Left kidney (tissue), 8 donors: ENCODE results near the gene GLYATL1B. TPM values are rescaled to one million over a fixed set of nuclear protein-coding genes. Genes with fewer than 3 reads are reported as not detected.
"Not testable (repeated sequence)": the region's sequence is repeated elsewhere in the genome, so short reads cannot be mapped to it uniquely, and the experiment has no call there.

Experiments used
- DNase-seq: peaks from one replicate; pipeline ENCODE4 v3.0.0-alpha.2; 2013
- long read RNA-seq, 8 donors: transcript quantifications; one replicate each; lab custom pipeline, GENCODE V29; 2026
- polyA plus RNA-seq: library from polyadenylated mRNA; unstranded; fragments of 120-200 nt; gene quantifications from one replicate; pipeline ENCODE4 v1.2.1, GENCODE V29; 2013; ENCODE audit not compliant: insufficient read length

The GLYATL1B gene, protein sequence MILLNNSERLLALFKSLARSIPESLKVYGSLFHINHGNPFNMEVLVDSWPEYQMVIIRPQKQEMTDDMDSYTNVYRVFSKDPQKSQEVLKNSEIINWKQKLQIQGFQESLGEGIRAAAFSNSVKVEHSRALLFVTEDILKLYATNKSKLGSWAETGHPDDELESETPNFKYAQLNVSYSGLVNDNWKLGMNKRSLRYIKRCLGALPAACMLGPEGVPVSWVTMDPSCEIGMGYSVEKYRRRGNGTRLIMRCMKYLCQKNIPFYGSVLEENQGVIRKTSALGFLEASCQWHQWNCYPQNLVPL
- not detected for polyA plus RNA-seq
- long read RNA-seq, donor 1 = 0 reads
- long read RNA-seq, donor 2 = 0 reads
- long read RNA-seq, donor 3 = 0 reads
- long read RNA-seq, donor 4 = 0 reads
- long read RNA-seq, donor 5 = 0 reads
- long read RNA-seq, donor 6 = 0 reads
- long read RNA-seq, donor 7 = 0 reads
- long read RNA-seq, donor 8 = 0 reads

DNA sequence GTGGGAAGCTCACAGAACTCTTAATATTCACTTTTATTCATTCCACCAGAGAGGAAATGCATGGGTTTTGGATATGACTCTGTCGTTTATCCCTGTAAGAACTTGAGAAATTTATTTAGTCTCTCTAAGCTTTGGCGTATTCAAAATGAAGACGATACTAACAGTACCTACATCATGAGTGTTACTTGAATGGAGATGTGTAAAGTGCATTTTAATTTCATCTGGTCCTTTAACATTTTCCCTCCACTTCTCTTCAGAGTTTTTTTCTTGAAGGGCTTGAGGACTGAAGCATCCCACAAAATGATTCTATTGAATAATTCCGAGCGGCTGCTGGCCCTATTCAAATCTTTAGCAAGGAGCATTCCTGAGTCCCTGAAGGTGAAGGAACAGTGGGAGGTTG is at the start of gene GLYATL1B:
GLYATL1B (plus strand) TSS at position 301 of the 400 bp plus-strand sequence; CDS start at position 301, 0 bp downstream.
- not testable (repeated sequence) for DNase-seq

DNA sequence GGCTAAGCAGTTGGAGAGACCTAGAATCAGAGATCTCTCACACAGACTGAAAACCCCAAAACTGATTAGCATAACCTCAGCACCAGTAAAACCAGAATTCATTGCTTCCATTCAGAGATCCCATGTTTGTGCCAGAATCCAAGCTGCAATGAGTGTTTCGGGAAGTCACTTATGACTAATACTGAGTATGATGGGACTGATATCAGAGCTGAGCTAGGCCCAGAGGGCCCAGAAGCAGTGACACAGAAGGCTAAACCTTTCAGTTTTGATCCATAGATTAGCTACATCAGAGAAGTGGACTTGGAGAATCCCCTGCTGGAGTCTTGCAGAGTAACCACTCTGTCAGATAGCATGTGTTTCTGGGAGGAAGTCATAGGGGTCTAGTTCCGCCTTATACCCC is 49.6 kb upstream of the GLYATL1B start:
- not testable (repeated sequence) for DNase-seq

DNA sequence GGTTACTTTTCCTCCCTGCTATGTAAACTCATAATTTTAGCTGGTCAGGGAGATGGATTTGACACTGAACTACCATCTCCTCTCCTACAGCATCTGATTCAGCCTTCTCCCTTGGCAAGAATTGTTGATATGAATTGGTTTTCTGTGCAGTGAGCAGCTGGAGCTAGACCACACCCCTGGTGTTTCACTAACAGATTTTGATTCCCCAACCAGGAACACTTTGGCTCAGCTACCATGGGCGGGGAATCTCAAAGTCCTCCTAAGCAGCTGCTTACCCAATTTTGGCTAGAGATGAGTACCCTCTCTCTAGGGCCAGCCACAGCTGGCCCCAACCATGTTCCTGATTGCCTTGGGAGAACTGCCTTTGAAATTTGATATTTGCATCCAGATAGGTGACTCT is 48.7 kb upstream of the GLYATL1B start:
- not testable (repeated sequence) for DNase-seq

DNA sequence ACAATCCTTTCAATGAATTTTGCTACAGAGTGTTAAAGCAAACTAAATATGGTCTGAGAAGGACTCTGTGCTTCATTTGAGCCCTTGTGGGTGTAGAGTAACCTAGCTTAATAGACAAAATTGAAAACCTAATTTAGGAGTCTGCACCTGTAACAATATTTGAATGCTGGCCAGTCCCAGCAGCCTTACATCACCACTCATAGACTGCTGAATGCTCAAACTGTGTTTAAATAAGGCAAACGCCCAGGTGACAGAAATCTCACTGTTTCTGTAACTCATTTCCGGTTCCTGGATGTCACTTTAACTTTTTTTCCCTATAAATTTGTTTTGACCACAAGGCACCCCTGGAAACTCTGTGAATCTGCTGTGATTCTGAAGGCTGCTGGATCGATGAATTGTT is 45.5 kb upstream of the GLYATL1B start:
- no peak for DNase-seq

DNA sequence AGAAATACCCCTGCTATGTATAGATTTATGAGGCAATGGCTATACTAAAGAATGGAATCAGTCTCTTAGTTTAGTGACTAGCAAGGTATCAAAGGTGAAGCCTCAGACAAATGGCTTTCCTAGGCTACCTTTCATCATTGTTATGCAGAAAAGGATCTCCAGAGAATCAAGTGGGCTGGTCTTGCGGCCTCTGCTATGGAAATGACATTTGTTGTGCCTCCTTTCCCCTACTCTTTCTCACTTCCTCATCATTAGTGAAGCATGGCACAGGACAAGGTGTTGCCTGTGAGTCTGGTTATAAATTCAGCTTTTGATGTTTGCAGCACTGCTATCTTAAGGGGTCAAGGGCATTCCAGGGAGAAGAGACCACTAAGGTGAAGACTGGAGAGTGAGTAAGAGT is 34.7 kb upstream of the GLYATL1B start:
- not testable (repeated sequence) for DNase-seq

DNA sequence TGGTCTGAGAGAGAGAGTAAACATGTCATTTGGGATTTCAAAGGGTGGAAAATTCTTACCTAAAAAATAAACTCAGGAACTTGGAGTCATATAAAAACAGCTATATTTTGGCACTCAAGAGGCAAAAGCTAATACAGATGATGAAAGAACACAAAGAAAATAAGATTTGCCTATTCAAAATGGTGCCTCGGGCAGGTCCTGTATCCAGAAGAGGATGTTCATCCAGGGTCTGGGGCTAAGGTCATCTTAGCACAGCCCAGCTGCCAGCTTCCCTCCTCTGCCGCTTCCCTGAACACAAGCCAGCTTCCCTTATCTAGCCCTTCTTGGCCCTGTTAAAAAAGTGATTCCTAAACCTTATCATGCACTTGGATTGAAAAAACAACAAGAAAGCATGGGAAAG is 33.8 kb upstream of the GLYATL1B start:
- DNase-seq = not testable (repeated sequence)

DNA sequence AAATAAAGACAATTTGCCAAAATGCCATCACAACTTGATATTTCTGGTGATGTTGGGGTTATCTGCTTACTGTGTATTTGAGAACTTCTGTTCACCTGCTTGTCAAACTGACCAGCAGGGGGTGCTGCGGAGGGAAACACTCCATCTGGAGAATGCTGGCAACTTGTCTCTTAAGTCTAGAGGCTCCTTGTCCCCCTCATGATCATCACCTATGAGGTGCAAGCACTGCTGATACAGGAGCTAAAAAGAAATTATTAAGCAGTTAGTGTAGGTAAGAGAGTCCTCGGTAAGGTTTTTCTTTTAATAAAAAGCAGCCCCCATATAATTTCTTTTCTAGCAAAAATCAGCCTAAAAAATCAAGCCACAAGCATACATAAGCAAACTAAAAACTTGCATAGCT is 32.7 kb upstream of the GLYATL1B start:
- DNase-seq = peak; percentile 37

DNA sequence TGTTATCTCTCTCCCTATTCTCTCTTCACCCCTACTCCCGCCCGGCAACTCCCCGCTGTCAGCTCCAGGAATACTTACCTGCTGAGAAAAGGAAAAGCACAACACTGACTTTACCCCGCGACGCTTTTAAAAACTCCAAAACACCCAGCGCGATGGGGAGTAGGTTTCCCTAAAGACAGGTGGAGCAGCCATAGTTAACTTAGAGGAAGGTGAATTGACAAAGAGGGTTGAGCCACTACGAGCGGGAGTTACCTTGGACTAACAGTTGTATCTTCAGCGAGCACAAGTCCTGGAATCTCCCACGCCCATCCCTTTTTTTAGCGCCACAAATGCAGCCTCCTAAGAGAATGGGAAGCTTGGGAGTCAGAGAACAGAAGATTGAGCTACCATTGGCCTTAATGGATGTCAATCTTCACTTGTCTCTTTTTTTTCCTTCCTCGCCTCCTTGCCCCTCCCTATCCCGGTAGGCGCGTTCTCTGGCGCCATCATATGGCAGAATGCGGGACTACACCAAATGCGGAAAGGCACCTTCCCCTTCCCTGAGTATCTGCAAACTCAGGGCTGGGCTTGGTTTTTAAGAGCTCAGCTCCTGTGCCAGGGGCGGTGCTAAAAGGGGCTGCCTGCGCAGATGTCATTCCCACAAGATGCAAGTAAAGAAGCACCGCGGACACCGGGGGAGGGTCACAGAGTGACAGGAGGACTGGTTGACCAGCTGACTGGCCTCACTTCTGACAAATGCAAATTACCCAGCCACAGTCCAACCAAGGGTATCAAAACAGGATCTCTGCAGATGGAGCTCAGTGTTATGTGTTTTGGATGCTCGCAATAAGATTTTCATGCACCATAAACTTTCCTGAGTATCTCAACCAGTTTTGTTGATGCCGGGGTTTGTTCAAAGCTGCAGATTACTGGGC is 27.7 kb upstream of the GLYATL1B start:
- DNase-seq = peak; percentile 89

DNA sequence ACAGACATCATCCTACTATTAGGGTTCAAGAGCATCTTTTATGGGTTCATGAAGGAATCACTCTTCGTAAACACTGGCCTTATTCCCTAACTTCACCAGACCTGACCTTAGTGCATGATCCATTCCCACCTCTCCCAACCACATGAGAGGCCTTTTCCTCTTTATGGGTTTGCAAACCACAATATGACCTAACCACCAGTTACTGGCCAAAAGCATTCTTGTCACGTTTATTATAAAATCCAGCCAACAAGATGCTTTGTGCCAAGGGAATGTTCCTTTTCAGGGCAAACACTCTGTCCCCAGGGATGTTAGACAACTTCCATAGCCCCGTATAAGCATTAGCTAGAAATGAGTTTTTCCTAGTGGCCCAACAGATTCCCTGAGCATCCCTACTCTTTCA is 26.0 kb upstream of the GLYATL1B start:
- DNase-seq = not testable (repeated sequence)

DNA sequence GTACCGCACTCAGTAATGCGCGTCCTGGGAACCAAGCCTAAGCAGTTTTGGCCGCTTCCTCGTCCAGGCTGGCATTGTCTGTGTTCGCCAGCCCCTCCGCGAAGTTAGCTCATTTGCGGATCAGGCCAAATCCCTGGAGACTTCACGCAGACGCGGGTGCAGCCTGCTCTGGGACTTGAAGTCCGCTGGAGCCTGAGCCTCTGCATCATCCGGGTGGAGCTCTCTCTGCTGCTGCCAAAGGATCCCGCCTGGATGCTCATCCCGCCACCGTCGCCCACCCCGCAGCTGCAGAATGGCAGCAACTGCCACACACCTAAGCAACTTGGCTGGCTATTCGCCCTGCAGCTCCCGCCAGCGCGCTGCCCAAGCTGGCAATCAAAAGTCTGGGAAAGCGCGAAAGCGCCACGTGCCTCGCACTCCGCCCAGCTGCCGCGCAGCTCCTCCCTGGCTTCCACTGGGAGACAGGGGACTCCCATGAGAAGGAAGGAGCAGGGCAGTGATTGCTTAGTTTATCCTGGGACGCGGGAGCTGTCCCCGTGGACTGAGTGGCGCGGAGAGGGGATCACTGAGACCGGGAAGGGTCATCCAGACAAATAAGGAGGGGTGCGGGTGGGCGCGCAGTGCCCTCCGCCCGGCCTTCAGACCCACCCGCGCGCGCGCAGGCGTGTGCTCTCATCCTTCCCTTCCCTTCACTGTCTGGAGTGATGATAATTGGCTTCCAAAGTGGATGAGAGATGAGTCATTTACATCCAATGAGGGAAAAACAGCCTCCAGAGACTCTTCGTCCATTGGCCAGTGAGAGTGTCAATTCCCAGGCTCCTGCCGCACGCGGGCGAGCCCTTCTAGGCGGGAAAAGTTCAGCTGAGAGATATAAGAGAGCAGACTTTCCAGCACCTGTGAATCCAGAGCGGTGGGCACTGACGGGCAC is 23.2 kb upstream of the GLYATL1B start:
- DNase-seq = no peak

DNA sequence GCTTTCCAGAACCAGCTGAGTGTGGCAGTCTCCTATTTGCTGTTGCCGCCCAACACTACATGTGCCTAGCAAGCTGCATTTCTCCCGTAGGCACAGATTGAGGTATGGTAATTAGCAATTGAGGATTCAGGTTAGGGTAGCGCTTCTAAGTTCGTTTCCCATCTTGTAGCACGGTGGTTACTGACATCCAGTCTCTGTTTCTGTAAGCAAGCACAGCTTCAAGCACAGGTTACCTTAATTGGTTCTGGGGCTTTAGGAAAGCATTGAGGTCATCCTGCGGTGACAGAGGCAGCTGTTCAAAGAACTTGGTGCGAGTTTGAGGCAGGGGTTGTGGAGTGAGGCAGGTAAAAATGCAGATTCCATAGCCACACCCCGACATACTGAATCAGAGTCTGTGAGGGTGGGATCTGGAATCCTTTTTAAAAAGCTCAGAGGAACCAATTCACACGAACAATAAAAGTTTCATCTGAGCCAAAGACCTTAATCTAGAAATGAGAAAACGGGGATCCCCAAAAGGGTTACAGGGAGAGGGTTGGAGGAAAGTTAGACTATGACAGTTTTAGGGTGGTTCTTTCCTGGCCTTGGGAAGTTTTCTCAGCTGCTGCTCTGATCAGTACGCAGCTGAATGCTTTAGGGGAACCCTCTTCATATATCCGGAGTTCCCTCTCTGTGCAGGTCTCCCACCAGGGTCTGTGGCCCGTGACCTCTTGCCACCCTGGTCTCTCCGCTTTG is 21.9 kb upstream of the GLYATL1B start:
- not testable (repeated sequence) for DNase-seq

DNA sequence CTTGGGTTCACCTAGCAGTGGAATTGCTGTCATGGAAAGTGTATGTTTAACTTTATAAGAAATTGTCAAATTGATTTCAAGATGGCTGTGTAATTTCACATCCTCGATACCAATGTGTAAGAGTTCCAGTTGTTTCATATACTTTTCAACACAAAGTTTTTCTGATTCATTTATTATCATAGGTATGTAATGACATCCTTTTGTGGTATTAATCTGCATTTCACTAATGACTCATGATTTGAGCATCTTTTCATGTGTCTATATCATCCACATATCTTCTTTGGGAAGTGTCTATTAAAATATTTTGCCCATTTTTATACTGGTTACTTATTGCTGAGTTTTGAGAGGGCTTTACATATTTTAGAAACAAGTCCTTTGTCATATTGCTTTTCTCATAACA is 17.0 kb upstream of the GLYATL1B start:
- no peak for DNase-seq

DNA sequence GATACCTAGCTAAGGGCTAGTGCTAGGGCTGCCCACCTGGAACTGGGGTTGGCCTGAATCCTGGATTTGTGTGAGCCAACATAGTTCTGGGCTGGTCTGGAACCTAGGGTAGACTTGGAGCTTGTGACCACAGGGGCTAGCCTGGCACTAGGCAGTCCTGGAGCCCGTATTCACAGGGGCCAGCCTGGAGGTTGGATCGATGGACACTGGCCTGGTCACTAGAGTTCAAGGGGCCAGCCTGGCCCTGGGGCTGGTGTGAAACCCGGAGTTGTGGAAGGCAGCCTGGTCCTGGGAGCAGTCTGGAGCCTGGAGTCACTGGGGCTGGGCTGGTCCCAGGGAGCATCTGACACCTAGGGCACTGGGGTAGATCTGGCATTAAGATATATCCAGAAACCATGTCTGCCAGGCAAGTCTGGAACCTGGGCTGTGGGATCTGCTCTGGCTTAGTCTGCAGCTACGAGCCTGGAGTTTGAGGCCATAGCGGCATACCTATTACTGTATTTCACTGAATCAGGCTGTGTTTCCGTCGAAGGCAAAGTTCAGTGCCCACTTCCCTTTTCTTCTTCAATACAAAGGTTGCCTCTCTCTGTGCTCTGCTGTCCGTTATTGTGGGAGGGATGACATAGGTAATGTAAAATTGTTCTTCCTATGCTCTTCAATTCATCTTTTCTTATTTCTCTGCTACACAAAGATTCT is 9.1 kb upstream of the GLYATL1B start:
- no peak for DNase-seq

DNA sequence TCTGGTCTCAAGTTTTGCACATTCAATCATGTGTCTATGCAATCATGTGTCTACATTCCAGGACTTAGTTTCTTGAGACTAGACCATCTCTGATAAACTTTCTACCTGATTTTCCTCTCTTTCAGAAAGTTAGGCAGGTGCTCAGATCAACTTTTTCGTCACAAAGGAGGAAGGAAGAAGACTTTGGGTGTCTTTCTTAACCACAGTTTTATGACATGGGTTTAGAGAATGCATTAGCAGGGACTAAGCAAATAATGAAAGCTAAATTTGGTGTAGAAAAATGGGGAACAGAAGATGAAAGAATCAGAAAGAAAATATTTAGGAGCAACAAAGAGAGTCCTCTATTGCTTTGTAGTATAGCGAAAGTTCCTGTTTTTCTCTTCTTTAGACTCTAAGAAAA is 7.7 kb upstream of the GLYATL1B start:
- DNase-seq = no peak

DNA sequence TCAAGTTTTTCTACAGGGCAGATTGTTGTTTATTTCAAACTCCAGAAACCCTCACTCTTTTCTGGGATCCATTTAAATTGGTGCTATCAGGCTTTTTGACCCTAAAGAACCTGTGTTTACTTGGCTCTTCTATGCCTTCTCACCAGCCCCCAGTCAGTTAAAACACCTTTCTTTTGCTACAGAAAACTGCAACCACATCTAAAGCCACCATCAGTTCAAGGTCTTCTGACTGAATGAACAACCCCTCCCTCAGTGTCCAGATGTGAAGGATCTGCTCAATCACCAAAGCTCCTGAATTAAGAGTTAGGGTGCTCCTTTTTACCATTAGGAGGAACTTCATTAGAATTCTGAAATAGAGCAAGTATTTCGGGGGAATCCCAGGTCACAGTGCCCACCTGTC is 7.0 kb upstream of the GLYATL1B start:
- no peak for DNase-seq

DNA sequence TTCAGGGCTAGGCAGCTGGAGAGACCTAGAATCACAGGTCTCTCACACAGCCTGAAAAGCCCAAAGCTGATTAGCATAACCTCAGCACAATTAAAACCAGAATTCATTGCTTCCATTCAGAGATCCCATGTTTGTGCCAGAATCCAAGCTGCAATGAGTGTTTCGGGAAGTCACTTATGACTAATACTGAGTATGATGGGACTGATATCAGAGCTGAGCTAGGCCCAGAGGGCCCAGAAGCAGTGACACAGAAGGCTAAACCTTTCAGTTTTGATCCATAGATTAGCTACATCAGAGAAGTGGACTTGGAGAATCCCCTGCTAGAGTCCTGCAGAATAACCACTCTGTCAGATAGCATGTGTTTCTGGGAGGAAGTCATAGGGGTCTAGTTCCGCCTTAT is 5.7 kb upstream of the GLYATL1B start:
- DNase-seq = not testable (repeated sequence)

DNA sequence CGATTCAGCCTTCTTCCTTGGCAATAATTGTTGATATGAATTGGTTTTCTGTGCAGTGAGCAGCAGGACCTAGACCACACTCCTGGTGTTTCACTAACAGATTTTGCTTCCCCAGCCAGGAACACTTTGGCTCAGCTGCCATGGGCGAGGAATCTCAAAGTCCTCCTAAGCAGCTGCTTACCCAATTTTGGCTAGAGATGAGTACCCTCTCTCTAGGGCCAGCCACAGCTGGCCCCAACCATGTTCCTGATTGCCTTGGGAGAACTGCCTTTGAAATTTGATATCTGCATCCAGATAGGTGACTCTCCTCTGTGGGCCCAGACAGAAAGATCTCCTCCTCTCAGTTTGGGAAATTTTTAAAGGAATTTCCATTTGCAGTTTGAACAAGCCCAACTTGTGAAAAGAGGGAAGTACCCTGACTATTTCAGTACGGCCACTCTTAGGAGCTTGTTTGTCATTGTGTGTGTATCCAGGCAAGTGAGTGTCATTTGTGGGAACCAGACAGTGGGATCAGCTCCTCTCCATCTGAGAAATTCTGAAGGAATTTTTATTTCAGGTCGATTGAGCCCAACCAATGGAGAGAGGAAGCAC is 4.6 kb upstream of the GLYATL1B start:
- not testable (repeated sequence) for DNase-seq

DNA sequence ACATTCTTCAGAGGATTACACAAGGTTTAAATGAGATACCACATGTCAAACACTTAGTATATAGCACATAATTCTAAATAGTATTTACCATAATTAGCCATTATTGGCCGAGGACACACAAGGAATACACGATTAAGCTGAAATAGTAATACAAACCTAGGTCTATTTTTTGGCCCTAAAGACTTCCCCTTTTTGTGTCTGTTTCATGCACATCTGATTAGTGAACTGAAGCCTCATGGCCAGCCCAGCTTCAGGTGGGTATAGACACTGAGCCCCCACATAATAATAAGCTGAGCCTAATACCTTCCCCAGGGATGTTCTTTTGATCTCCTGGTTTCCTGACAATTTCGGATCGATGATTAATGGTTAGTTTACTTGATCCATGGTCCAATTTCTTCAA is 2.1 kb downstream of the GLYATL1B start:
- no peak for DNase-seq

DNA sequence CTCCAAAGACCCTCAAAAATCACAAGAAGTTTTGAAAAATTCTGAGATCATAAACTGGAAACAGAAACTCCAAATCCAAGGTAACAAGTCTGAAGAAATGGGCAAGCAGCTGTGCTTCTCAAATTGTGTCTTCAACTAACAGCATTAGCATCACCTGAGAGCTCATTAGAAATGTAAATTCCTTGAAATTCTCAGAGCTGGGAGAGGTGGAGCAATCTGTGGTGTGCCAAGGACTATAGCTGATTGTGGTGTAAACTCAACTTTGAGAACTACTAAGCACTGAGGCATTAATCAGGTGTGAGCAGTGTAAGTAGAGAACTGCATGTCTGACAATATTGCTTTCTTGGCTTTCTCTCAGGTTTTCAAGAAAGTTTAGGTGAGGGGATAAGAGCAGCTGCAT is 7.5 kb downstream of the GLYATL1B start:
- not testable (repeated sequence) for DNase-seq

DNA sequence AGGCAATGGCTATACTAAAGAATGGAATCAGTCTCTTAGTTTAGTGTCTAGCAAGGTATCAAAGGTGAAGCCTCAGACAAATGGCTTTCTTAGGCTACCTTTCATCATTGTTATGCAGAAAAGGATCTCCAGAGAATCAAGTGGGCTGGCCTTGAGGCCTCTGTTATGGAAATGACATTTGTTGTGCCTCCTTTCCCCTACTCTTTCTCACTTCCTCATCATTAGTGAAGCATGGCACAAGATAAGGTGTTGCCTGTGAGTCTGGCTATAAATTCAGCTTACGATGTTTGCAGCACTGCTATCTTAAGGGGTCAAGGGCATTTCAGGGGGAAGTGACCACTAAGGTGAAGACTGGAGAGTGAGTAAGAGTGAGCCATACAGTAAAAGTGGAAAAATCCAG is 9.1 kb downstream of the GLYATL1B start:
- not testable (repeated sequence) for DNase-seq
